PC-3 (cell line): ENCODE measurements around the gene C1QTNF12. TPM values are rescaled to one million over a fixed set of nuclear protein-coding genes. Genes with fewer than 3 reads are reported as not detected.

Experiments
- ATAC-seq: fragments of 200-7000 bp; cut with Tn5 transposase; 2 replicates; pipeline ENCODE4 v1.9.1; 2020; ENCODE audit warnings: mild to moderate bottlenecking, moderate library complexity
- BruUV-seq: library from RNA; stranded (reverse); fragments of 400-500 nt; replicated peaks from 2 replicates; lab custom pipeline; 2021; lab: Mats Ljungman, UMichigan
- CTCF ChIA-PET: fragments of 300-600 bp; sonication (Branson Sonifier 250); formaldehyde crosslinking; loops from one replicate; lab custom pipeline; 2022; ENCODE audit warnings: antibody characterized with exemption; lab: Charles Lee
- POLR2A ChIA-PET: fragments of 300-600 bp; sonication (Branson Sonifier 250); formaldehyde crosslinking; loops from one replicate; lab custom pipeline; 2022; ENCODE audit warnings: antibody characterized with exemption; ENCODE audit not compliant: unreplicated experiment; lab: Charles Lee
- DNase-seq: peaks from one replicate; pipeline ENCODE4 v3.0.0-alpha.2; 2015
- H2AFZ ChIP-seq: fragments of 300-600 bp; sonication (generic); 2 replicates; pipeline ENCODE4 v1.6.0; 2016; ENCODE audit warnings: antibody characterized with exemption, low read length
- H3F3A ChIP-seq: fragments of 300-600 bp; sonication (generic); one replicate; pipeline ENCODE4 v1.6.0; 2017; ENCODE audit warnings: antibody characterized with exemption, low read length, control low read depth, mild to moderate bottlenecking; ENCODE audit not compliant: unreplicated experiment
- H3K27ac ChIP-seq: fragments of 300-600 bp; sonication (generic); 2 replicates; pipeline ENCODE4 v1.5.1; 2016; ENCODE audit warnings: mild to moderate bottlenecking, low read length
- H3K27me3 ChIP-seq: fragments of 300-600 bp; sonication (generic); 2 replicates; pipeline ENCODE4 v1.6.1; 2016; ENCODE audit warnings: low read length, mixed read lengths
- H3K36me3 ChIP-seq: fragments of 300-600 bp; sonication (generic); 2 replicates; pipeline ENCODE4 v1.6.1; 2016; ENCODE audit warnings: low read depth, mixed run types, low read length, mixed read lengths
- H3K4me1 ChIP-seq: fragments of 300-600 bp; sonication (generic); 2 replicates; pipeline ENCODE4 v1.5.1; 2016; ENCODE audit warnings: low read length; ENCODE audit not compliant: insufficient read depth
- H3K4me2 ChIP-seq: fragments of 300-600 bp; sonication (generic); 2 replicates; pipeline ENCODE4 v1.6.0; 2016; ENCODE audit warnings: low read length
- H3K4me3 ChIP-seq: fragments of 300-600 bp; sonication (generic); 2 replicates; pipeline ENCODE4 v1.5.1; 2016; ENCODE audit warnings: mild to moderate bottlenecking, low read length, mixed read lengths
- H3K79me2 ChIP-seq: fragments of 300-600 bp; sonication (generic); 2 replicates; pipeline ENCODE4 v1.6.1; 2017; ENCODE audit warnings: low read length, mixed read lengths
- H3K9ac ChIP-seq: fragments of 300-600 bp; sonication (generic); 2 replicates; pipeline ENCODE4 v1.6.0; 2016; ENCODE audit warnings: mild to moderate bottlenecking, low read length
- H3K9me2 ChIP-seq: fragments of 300-600 bp; sonication (generic); replicated peaks from 2 replicates; pipeline ENCODE4 v1.6.1; 2016; ENCODE audit warnings: mixed run types, low read length, mixed read lengths
- H3K9me3 ChIP-seq: fragments of 300-600 bp; sonication (generic); 2 replicates; pipeline ENCODE4 v1.6.1; 2016; ENCODE audit warnings: low read length, mixed read lengths
- H4K20me1 ChIP-seq: fragments of 300-600 bp; sonication (generic); 2 replicates; pipeline ENCODE4 v1.6.1; 2016; ENCODE audit warnings: low read length, mixed read lengths
- CTCF ChIP-seq: fragments of 300-600 bp; sonication (generic); conservative IDR thresholded peaks from 2 replicates; pipeline ENCODE4 v1.5.1; 2017; ENCODE audit warnings: antibody characterized with exemption, low read depth, mild to moderate bottlenecking, low read length
- EZH2 ChIP-seq: fragments of 300-600 bp; sonication (generic); IDR thresholded peaks from one replicate; pipeline ENCODE4 v1.6.1; 2017; ENCODE audit warnings: antibody characterized with exemption, mild to moderate bottlenecking, low read length; ENCODE audit not compliant: unreplicated experiment
- EZH2phosphoT487 ChIP-seq: fragments of 300-600 bp; sonication (generic); IDR thresholded peaks from 2 replicates; pipeline ENCODE4 v1.6.1; 2018; ENCODE audit warnings: mild to moderate bottlenecking, antibody characterized with exemption, low read length, borderline replicate concordance
- intact Hi-C: fragments of 100-400 bp; cut with micrococcal nuclease; formaldehyde crosslinking; loops from 2 replicates; pipeline ENCODE4 v1.9.0; 2023
- total RNA-seq: library from RNA; depleted of rRNA; stranded (reverse); fragments of >200 nt; gene quantifications from 2 replicates; pipeline ENCODE4 v1.2.3, GENCODE V29; 2014

C1QTNF12 gene
- total RNA-seq, 1 experiment from 2014 or later = 3.9 TPM

GRCh38 chr1:1279028-1279427 lies 32.5 kb upstream of the C1QTNF12 start:
- DNase-seq = no peak
- no peaks in the 10 kb centered on the region for H4K20me1 ChIP-seq
- no peak overlapping the region for H3K4me3 ChIP-seq
- H3F3A ChIP-seq = no peaks in the 10 kb centered on the region
- CTCF ChIA-PET = no interaction called here
- no peak overlapping the region for H3K4me2 ChIP-seq
- no peaks in the 10 kb centered on the region for H3K36me3 ChIP-seq
- peaks cover 9% of the 10 kb centered on the region; the same call in 1 of the 2 replicates for H3K79me2 ChIP-seq
- H2AFZ ChIP-seq = no peak overlapping the region
- no peaks in the 10 kb centered on the region for H3K9me2 ChIP-seq
- POLR2A ChIA-PET = no interaction called here
- H3K27me3 ChIP-seq = no peaks in the 10 kb centered on the region
- BruUV-seq = no TSS peak
- peaks cover 34% of the 10 kb centered on the region for H3K4me1 ChIP-seq
- intact Hi-C loops = no loop called here
- no peaks in the 10 kb centered on the region for H3K9me3 ChIP-seq
- no peak overlapping the region for H3K9ac ChIP-seq
- no peak for ATAC-seq
- H3K27ac ChIP-seq = no peak overlapping the region
- TF ChIP-seq EZH2 (no peak), CTCF (no peak), EZH2phosphoT487 (no peak)

- Histone ChIP-seq H3K4me3 (no peak overlapping the region), H2AFZ (no peak overlapping the region), H3K4me1 (peaks cover 32% of the 10 kb centered on the region), H3K9me2 (no peaks in the 10 kb centered on the region), H3K27me3 (no peaks in the 10 kb centered on the region), H3K9ac (no peak overlapping the region), H4K20me1 (no peaks in the 10 kb centered on the region), H3K79me2 (peaks cover 9% of the 10 kb centered on the region; the same call in 1 of the 2 replicates), H3K27ac (no peak overlapping the region), H3K9me3 (no peaks in the 10 kb centered on the region), H3K4me2 (no peak overlapping the region), H3F3A (no peaks in the 10 kb centered on the region), H3K36me3 (no peaks in the 10 kb centered on the region)
- CTCF ChIA-PET = no interaction called here
- TF ChIP-seq EZH2 (no peak), CTCF (no peak)
- intact Hi-C loops = no loop called here
- ATAC-seq (no peak), DNase-seq (no peak)
- POLR2A ChIA-PET = no interaction called here
- BruUV-seq = no TSS peak
Observed at GRCh38 chr1:1278620-1279019, 32.1 kb upstream of the C1QTNF12 start.

GRCh38 chr1:1275836-1276235 lies 29.3 kb upstream of the C1QTNF12 start:
- BruUV-seq = no TSS peak
- H3K9ac ChIP-seq = no peak overlapping the region

More at GRCh38 chr1:1275836-1276235, 29.3 kb upstream of the C1QTNF12 start:
- H3F3A ChIP-seq = peaks cover 3% of the 10 kb centered on the region
- H3K27me3 ChIP-seq = no peaks in the 10 kb centered on the region
- no peaks in the 10 kb centered on the region for H3K9me3 ChIP-seq
- no peak overlapping the region for H3K27ac ChIP-seq
- no peak for TF ChIP-seq CTCF
- TF ChIP-seq EZH2 = no peak
- TF ChIP-seq EZH2phosphoT487 = no peak
- peaks cover 8% of the 10 kb centered on the region for H4K20me1 ChIP-seq
- intact Hi-C loops = no loop called here
- CTCF ChIA-PET = no interaction called here
- no peak for DNase-seq
- H3K36me3 ChIP-seq = peaks cover 6% of the 10 kb centered on the region; the same call in 1 of the 2 replicates
- H3K4me1 ChIP-seq = peaks cover 28% of the 10 kb centered on the region
- ATAC-seq = no peak
- no peak overlapping the region for H3K4me3 ChIP-seq
- no peak overlapping the region for H3K4me2 ChIP-seq
- H2AFZ ChIP-seq = no peak overlapping the region
- POLR2A ChIA-PET = interaction anchor here (0.5 kb wide), 1 partner anchor 35 kb away, joined by 11 read pairs; no protein-coding TSS in a partner anchor
- H3K9me2 ChIP-seq = no peaks in the 10 kb centered on the region
- peaks cover 35% of the 10 kb centered on the region for H3K79me2 ChIP-seq
